ENCODE measurements around the gene PRPF6.

DNA sequence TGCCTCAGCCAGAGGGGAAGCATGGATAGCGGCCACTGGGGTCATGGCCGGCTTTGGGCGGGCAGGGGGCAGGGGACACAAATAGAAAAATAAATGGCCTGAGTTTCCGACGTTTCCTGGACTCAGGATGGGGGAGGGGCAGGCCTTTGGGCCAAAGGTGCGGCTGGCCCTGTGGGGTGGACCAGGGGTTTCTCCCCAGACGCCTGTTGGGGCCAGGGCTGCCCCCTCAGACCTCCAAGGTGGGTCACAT lies 75.6 kb downstream of the PRPF6 start:
- TF ChIP-seq, protein P1, sequence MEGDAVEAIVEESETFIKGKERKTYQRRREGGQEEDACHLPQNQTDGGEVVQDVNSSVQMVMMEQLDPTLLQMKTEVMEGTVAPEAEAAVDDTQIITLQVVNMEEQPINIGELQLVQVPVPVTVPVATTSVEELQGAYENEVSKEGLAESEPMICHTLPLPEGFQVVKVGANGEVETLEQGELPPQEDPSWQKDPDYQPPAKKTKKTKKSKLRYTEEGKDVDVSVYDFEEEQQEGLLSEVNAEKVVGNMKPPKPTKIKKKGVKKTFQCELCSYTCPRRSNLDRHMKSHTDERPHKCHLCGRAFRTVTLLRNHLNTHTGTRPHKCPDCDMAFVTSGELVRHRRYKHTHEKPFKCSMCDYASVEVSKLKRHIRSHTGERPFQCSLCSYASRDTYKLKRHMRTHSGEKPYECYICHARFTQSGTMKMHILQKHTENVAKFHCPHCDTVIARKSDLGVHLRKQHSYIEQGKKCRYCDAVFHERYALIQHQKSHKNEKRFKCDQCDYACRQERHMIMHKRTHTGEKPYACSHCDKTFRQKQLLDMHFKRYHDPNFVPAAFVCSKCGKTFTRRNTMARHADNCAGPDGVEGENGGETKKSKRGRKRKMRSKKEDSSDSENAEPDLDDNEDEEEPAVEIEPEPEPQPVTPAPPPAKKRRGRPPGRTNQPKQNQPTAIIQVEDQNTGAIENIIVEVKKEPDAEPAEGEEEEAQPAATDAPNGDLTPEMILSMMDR (IDR thresholded peaks at IDR 0.05 in 8 of 11, conservative IDR thresholded peaks at IDR 0.05 in 3 of 11): no peak
- TF ChIP-seq POLR2AphosphoS5 (IDR thresholded peaks at IDR 0.05) (peak in 2 of 3 donors; percentile 3 to 13), POLR2A (IDR thresholded peaks at IDR 0.05) (no peak)

Data from spleen (tissue), 7 donors.